ENCODE results near the gene H2BW2.

GRCh38 chrX:104084063-104084462, 44.3 kb downstream of the H2BW2 start:
- TF ChIP-seq CTCF (IDR thresholded peaks at IDR 0.05; ENCODE audit: low read depth, low read length) (no peak), EZH2phosphoT487 (IDR thresholded peaks at IDR 0.05; ENCODE audit: low read depth) (no peak)
